Stimulated activated CD4-positive, alpha-beta T cell treated with anti-CD3 and anti-CD28 coated beads, Interleukin-1b, Interleukin-23, amount 100 ng/mL, for 4 hours (primary cell): ENCODE measurements around the gene LIPC.

Experiments
- DNase-seq, 2 donors: peaks; one replicate each; pipeline ENCODE4 v3.0.0-alpha.2; 2020; ENCODE audit warnings: low read depth in 2 of 2

The LIPC gene

DNA sequence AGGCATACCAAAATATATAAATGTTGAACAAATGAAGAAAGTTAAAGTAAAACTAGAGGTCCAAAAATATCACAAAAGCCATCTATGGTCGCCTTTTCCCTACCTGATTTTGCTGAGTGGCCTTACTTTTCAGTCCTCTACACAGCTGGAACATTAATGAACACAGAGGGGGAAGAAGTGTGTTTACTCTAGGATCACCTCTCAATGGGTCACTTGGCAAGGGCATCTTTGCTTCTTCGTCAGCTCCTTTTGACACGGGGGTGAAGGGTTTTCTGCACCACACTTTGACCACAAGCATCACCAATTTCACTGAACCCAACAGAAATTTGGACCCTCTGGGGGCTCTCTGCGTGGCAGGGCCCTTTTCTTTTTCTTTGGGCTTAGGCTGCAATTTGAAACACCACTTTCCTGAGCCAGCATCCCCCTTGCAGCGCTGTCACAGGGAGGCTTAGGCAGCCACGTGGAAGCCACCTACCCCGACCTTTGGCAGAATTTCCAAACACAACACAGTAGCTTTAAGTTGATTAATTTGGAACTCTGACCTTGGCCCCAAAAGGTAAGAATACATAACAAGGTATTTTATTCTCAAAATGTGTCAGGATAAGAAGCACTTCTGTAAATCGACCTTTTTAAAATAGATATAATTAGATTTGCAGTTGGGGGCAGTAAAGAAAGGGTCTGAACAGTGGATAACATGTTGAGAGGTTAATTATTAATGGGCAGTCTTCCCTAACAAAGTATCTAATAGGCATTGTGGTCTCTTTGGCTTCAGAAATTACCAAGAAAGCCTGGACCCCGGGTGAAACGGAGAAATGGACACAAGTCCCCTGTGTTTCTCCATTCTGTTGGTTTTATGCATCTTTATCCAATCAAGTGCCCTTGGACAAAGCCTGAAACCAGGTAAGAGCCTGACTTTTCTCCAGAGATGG is at the start of gene LIPC:
TSS of gene LIPC (plus strand) at position 771 of the 929 bp plus-strand sequence. CDS start at position 813, 42 bp downstream.
- no peak for DNase-seq

DNA sequence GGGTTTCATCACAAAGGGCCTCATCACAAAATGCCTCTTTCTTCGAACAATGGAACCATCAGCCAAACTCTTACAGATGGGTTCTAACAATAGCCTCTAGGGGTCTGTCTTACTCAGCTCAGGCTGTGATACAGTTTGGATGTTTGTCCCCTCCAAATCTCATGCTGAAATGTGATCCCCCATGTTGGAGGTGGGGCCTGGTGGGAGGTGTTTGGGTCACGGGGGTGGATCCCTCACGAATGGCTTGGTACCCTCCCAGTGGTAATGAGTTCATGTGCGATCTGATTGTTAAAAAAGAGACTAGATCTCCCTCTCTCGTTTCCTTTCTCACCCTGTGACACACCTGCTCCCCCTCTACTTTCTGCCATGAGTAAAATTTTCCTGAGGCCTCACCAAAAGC is 47.9 kb upstream of the LIPC start:
- peak in 1 of 2 donors; percentile 21 for DNase-seq

DNA sequence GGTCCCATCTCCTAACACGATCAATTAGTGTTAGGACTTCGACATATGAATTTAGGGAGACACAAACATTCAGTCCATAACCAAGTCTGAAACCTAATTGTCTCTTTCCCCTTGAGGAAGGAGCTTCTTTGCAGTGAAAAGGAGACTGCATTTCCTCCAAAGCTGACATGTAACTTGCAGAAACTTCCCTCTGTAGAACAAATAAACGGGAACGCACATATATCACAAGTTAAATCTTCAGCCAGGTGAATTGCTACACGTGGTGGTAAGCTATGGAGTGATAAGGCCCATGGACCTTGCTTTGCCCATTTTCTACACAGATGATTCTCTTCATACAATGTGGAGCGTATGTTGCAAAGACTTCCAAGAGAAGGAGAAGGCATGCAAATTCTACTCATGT is 47.1 kb upstream of the LIPC start:
- DNase-seq: no peak

DNA sequence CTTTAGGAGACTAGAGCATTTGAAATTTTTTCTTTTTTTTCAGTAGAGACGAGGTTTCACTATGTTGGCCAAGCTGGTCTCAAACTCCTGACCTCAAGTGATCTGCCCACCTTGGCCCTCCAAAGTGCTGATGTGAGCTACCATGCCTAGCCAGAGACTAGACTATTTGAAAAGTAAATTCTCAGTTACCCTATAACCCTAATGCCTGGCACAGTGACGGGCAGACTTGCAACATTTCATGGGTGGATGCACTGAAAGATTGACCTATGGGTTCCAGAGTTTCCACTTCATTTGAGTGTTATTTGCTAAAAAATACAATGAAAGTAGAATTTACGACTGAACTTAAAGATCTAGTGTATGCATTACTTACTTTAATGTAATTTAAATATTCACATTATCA is 45.7 kb upstream of the LIPC start:
- no peak for DNase-seq

DNA sequence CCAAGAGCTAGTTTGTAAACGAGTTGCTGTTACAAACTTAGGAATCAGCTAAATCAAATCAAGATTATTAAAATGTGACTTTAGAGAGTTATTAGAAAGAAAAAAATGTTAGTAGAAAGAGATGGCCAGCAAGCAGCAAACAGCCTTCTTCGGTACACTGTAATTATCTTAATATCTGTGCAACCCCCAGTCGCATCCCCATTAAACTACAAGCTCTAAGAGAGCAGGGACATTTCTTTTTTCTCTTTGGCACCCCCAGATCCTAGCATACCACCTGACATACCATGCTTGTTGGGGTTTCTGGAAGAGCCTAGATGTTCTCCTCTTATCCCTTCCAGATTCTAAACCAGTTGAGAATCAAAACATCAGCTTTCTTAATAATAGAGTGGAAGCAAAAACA is 45.1 kb upstream of the LIPC start:
- DNase-seq: no peak

DNA sequence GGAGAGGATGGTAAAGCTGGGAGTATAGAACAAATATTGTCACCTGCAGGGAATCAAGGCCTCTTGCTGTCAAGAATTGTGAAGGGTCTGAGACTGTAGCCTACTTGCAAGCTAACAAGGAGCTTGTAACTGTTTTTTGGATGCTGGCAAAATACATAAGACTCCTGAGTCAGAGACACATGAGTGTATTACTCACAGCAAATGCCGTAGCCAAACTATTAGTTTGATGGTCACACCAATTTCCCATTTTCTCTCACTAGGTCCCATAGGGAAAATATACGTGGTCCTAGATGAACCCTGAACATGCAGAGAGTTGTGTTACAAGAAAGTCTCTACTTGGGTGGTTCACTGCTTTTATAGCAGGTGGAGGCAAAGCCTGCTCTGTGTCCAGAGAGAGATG is 44.7 kb upstream of the LIPC start:
- no peak for DNase-seq

DNA sequence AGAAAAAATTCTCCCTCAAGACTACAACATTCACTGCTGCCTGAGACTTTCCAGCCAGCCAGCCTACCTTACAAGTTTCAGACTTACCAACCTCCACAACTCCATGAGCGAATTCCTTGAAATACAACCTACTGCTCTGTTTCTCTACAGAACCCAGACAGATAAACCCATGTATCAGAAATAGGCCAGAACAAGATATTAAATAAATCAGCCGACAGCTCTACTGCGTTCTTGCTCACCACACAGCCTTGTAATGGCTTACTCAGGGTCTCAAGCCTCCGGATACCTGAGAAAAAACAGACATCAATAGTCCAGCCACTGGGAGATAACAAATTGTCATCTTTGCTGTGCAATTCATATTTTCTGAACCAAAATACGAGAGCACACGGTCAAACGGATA is 43.6 kb upstream of the LIPC start:
- DNase-seq: no peak

DNA sequence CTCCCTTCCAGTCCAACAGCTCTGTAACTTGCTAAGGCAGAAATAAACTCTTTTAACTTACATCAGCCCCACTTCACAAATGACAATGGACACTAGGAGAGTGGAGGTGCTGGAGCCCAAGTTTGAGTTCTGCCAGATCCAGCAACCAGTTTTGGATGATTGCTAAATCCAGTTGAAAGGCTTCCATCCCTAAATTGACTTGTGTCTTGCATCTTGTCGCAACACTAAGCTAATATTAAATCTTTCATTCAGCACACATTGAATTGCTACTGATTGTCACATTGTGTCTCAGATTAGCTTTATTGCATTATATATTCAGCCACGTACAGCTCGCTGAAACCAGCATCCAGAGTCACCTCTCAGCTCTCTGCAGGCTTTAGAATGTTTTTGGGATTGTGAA is 41.7 kb upstream of the LIPC start:
- DNase-seq: no peak

DNA sequence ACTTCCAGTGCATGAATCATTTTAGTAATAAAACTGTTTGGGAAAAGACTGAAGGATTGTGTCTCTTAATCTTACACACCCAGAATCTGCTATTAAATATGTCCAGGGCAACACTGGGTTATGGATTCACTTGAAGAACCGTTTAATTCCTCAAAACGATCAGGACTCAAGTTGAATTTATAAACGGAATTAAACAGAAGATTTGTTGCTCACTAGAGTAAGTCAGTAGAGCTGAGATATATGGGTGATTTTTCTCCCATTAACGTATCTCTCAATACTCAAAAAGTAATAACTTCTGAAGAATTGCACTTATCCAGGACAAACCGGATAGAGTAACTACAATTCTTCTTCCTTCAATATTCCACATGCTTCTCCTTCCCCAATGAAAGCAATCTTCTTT is 41.1 kb upstream of the LIPC start:
- DNase-seq: no peak

DNA sequence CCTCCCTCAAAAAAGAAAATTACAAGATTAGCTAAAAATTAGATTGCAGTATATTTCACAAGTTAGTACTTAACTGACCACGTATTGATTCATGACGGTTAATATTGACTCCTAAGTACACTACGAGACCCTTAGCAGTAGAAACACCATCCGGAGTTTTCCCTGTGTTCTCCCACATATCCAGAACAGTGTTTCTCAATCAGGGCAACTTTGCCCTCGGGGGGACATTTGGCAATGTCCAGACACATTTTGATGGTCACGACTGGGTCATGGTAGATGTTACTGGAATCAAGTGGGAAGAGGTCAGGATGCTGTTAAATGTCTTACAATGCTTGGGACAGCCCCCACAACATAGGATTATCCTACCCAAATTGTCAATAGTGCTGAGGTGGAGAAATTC is 40.7 kb upstream of the LIPC start:
- no peak for DNase-seq

DNA sequence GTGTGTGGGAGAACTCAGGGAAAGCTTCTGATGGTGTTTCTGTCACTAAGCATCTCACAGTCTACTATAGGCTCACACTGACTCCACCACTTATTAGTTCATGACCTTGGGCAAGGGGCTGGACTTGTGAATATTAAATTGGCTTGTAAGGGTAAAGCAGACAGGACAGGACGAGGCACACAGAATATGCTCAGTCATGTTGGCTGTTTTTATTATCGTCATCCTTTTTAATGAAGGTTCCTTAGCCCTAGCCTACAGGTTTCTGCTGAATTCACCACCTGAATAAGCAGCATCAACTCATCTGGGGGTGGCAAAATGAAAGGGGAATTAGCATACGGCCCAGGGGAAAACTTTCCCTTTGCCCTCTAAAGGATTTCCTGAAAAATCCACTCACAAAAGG is 39.6 kb upstream of the LIPC start:
- no peak for DNase-seq

DNA sequence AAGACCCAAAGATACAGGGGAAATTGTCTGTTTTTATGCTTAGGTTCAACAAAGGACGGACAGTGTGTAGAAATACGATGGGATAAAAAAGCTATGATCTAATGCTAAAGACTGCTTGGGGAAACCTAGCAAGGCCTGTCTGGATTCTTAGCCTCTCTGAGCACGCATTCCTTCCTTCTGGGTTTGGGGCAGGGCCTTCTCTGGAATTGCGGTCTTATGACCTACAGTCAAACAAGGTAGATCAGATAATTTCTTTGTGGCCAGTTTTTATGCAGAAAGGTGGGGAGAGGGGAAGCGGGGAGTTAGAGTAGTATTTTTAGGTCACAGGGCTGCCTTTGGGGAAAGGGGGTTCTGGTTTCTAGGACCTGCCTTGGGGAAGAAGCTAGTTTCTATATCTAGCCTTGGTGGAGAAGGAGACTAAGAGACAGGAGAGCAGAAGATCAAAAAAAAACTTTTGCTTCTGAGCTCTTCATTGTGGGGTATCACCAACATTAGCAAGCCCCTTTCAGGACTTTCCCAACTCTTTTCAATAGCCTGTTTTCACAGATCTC is 39.1 kb upstream of the LIPC start:
- no peak for DNase-seq

DNA sequence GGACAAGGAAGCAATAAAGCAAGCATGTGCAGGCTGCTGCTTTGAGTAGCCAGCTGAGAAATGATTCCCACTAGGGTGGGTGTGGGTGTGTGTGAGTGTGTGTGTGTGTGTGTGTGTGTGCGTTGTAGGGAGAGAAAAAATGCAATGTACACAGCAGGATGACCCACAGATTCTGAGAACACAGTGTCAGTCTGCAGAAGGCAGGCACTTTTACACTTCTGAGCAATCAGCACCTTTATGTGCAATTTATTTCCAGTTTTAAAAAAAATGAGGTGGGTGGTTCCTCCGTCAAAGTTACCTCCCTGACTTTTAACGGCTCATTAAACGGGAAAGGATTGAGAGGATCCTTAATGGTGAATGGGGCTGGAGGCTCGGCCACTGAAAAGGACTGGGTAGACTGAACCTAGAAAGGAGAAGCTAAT is 38.5 kb upstream of the LIPC start:
- no peak for DNase-seq

DNA sequence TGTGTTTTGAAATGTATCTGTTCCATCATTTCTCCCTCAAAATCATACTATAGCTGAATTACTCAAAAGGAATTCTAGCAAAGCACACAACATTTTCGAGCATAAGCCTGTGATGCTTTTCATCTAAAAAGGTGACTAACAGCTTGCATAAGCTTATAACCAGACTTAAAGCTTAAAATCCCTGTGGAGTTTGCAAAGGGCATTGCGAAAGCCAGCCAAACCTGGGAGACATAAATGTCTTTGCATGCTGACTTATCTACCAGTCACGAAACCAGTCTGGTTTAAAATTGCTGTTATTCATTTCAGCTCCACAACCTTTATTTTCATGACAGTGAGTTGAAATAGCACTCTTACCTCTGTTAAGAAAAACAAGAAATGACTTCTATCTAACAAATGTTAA is 35.6 kb upstream of the LIPC start:
- DNase-seq: no peak

DNA sequence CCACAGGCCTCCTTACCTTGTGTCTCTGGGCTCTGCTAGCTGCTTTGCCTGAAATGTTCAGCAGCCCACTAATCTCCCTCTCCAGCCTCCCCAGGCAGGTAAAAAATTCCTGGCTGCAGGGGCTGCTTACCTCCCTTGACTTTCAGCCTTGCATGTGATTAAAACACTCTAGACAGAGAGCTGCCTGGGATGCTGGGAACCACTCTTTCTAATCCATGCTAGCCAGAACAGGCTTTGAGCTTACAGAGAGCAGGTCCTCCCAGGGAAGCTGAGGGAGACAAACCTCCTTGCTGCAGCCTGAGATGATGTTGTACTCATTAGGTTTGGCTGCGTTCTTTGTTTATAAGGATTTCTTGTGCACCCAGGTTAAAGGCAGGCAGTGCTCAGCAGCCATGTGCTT is 33.7 kb upstream of the LIPC start:
- DNase-seq: no peak

DNA sequence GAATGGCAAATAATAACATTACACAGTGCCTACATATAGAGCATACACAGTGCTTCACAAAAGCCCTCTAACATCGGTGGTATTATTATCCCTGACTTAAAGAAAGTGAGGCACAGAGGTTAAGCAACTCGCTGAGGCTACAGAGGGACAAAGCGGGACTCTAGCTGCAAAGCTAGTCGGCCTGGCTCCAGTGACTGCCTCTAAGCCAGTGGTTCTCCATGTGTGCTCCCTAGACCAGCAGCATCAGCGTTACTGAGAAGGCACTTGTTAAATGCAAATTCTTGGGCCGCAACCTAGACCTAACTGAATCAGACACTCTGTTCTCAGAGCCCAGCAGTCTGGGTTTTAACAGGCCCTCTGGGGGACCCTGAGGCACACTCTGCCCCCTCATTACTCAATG is 33.1 kb upstream of the LIPC start:
- no peak for DNase-seq

DNA sequence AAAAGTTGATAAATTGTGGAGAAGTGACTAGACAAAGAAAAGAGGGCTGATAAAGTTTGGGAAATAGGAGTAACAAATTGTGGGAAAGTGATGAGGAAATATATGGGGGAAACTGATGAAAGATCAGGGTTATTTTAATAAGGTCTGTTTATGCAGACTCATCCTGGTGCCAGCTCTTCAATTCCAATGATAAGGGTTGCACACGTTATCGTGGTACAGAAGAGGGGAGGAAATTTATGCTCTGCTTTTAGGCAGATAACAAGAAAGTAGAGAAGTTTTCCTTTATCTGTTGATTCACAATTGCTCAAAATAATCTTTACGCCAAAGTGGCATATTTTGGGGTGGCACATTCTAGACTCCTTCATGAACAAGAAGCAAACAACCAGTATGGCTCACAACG is 32.1 kb upstream of the LIPC start:
- DNase-seq: no peak

DNA sequence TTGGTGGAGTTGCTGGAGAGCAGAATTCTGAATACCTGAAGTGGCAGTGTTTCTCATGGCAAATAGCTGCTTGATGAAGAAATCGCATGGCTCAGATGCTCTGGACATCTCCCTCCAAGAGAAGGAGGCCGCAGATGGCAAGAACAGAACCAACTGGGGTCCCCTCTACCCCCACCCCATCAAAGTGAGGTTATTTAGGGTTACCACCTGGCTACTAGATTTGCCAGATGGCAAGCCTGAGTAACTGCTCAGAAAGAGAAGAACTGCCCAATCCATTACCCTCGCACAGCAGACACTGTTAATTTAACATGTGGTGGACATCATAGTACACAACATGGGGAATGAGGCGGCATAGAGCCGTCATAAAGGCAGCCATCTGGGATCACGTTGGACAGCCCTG is 30.5 kb upstream of the LIPC start:
- no peak for DNase-seq

DNA sequence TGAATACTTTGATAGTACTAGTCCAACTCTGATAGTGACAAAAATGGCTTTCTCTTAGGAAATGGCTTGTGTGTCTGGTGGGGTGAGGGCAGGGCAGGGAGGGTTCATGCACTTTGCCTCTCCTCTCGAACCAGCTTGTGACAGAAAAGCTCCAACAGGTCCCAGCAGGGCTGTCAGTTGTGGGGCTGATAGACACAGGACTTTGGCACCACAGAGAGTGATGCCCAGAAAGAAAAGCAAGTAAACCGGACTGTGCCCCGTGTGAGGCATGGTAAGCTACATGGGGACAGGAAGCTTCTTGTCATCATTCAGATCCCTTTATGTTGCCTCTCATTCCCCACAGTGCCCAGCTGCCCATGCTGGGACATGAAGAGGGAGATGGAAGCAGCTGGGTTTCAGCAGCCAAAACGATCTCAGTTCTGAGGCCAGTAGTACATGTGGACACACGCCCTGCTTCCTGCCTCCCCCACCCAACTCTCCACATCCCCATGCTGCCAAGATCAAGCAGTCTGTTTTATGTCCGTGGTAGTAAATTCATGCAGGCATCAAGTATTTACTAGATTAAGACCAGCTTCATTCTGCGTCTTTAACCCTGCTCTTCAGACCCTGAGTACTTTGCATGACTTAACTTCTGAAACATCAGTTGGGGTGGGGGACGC is 29.7 kb upstream of the LIPC start:
- no peak for DNase-seq

DNA sequence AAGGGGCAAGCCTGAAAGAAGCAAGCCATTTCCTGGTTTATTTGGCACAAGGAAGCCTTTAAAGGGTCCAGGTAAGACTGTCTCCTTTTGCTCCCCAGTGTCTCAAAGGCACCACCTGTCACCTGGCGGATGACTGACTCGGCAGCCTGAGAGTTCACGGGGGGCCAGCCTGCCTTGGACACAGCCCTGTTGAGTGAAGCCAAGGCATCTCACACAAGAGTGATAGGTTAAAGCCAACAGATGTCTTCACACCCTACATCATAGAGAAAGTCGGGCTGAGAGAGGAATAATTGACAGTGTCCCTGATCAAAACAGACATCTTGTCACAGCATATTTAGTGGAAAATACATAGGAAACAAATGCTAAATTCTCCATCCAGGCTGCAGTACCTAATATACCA is 28.2 kb upstream of the LIPC start:
- no peak for DNase-seq

DNA sequence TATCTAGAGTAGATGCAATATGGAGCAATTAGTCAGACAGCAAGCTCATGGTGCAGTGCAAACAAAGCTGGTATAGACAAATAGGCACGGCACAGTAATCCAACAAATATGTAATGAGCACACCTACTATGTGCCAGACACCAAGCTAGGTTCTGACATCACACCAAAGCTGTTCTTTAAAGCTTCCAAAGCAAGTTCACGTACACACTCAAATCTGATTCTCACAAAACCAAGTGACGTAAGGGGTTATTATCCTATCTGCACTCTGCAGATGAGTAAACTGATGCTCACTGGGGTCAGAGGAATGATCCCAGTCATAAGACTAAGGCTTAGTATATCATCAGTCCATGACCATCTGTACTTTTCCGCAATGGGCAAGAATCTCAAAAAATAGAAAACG is 27.8 kb upstream of the LIPC start:
- DNase-seq: no peak

DNA sequence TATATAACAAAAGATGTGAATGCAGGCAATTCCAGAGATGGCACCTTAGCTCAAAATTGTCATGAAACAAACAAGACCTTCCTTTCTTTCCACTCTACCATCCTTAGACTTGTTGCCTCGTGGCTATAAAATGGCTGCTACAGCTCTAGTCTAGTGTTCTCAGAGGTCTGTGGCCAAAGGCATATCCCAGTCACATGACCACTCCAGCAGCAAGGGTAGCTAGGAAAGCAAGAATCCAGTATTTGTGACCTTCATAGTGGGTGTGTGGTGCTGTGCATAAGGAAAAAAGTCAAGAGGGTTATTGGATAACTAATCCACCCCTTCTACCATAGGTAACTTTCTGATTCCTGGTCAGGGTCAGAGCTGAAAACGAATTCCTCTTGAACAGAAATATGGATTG is 27.1 kb upstream of the LIPC start:
- DNase-seq: no peak

DNA sequence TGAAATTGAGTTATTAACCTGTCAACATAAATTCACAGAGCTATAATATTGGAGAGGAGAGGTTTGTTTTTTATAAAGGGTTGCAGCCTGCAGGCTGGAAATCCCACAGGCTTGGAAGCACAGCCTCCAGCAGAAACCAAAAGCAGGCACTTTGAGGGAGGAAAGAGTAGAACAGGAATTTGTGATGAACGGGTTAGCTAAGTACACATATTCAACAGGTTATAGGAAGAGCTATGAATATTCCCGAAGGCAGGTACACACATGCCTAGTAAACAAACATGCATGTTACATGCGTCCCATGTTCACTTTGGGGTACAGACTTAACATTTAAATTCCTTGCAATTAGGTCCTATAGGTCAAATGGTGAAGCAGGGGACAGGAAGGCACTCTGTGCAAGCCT is 25.9 kb upstream of the LIPC start:
- DNase-seq: no peak
